Thyroid gland (tissue), 4 donors: ENCODE data around the gene GPR107.

Experiments used
- POLR2A ChIP-seq, 2 donors: fragments of 450-650 bp; IDR thresholded peaks; one replicate each; pipeline ENCODE4 v1.6.1; 2017; ENCODE audit warnings: antibody characterized with exemption in 2 of 2, mild to moderate bottlenecking in 2 of 2, moderate library complexity in 1 of 2
- TF ChIP-seq, protein P1 (sequence below), 6 experiments: fragments of 200-600 bp in 3 of 6; fragments of 450-650 bp in 3 of 6; sonication (generic) in 3 of 6; IDR thresholded peaks; one replicate each; pipeline ENCODE4 v1.5.1; 2016 to 2019; ENCODE audit warnings: antibody characterized with exemption in 6 of 6, mild to moderate bottlenecking in 2 of 6, inconsistent platforms in 1 of 6, moderate library complexity in 1 of 6

- TF ChIP-seq, protein P1, sequence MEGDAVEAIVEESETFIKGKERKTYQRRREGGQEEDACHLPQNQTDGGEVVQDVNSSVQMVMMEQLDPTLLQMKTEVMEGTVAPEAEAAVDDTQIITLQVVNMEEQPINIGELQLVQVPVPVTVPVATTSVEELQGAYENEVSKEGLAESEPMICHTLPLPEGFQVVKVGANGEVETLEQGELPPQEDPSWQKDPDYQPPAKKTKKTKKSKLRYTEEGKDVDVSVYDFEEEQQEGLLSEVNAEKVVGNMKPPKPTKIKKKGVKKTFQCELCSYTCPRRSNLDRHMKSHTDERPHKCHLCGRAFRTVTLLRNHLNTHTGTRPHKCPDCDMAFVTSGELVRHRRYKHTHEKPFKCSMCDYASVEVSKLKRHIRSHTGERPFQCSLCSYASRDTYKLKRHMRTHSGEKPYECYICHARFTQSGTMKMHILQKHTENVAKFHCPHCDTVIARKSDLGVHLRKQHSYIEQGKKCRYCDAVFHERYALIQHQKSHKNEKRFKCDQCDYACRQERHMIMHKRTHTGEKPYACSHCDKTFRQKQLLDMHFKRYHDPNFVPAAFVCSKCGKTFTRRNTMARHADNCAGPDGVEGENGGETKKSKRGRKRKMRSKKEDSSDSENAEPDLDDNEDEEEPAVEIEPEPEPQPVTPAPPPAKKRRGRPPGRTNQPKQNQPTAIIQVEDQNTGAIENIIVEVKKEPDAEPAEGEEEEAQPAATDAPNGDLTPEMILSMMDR (IDR thresholded peaks at IDR 0.05), result no peak
- TF ChIP-seq POLR2A (IDR thresholded peaks at IDR 0.05), result no peak
Measured at GRCh38 chr9:130124085-130124860, 70.6 kb downstream of the GPR107 start.
